ENCODE results near the gene LCE2B.

Gene LCE2B

DNA sequence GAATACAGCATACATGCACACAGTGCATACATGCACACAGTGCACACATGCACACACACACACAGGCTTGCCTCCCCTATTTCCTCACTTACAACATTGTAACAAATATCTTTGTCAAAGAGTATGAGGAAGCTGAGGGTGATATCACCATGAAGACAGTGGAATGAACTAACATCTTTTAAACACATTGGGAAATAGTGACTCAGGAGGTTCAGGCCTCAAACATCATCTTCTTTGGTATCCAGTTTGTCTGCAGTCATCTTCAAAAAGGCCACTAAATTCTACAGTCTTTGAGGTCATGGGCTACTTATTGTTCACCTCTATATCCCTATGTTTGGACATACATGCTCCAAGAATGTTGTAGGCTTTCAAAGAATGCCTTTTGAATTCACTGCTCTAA is 2.1 kb upstream of the LCE2B start:
- H3K36me3 ChIP-seq (ENCODE audit: low read depth) = no peaks in the 10 kb centered on the region

DNA sequence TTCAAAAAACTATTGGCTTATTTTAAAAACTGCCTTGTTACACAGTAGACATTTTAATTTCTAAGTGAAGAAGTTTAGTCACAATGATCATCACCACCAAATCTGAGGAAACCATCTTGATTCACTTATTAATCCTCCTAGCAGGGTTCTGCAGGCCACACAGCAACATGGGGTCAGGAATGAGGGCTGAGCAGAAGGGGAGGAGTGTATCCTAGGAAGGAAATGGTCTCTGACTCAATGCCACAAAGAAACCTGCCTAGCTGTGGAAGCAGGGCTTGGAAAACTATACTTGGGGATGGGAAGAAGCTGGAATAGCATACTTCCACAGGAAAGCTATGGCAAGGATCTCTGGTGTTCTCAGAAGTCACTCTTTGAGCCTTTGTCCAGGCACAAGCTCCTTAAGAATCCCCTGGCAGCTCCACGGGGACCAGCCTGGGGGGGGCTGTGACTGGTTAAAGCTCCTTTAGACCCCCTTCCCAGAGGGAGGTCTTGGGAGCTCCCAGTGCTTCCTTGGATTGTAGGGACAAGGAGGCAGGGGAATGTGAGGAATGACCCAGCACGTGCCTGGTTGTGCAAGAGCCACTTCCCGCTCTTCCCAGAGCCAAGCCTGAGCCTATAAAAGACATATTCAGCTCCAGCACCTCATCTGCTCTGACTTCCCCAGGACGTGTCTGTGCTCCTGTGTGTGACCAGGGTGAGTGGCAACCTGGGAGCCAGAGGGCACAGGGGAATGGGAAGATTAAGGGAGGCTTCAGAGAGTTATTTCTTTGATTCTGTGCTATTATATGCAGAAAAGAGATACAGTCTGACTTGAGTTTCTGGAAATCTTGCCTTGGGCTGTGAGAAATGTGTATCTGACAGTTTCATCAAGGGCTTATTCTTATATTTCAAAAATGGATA is 12.0 kb downstream of the LCE2B start, which contains the start of gene LCE2A:
LCE2A (plus strand) TSS at position 645 of the 900 bp plus-strand sequence. CDS start 557 bp downstream, outside the sequence.
- DNase-seq (ENCODE audit: low spot score) (no peak), ATAC-seq (ENCODE audit: low read depth) (no peak)
- no peaks in the 10 kb centered on the region for H3K36me3 ChIP-seq (ENCODE audit: low read depth)
- no peak within 1 kb of the TSS for H3K4me3 ChIP-seq (ENCODE audit: severe bottlenecking)
- no peaks in the 10 kb centered on the region for H3K9me3 ChIP-seq (ENCODE audit: severe bottlenecking)
- H3K4me1 ChIP-seq (ENCODE audit: insufficient read depth, poor library complexity, severe bottlenecking) = no peaks in the 10 kb centered on the region
- no peak within 1 kb of the TSS for H3K27ac ChIP-seq (ENCODE audit: poor library complexity, severe bottlenecking)
- no peaks in the 10 kb centered on the region for H3K27me3 ChIP-seq (ENCODE audit: insufficient read depth, poor library complexity, severe bottlenecking)
- TF ChIP-seq CTCF (IDR thresholded peaks at IDR 0.05; ENCODE audit: poor library complexity, severe bottlenecking) = no peak

More for the DNA sequence above, 2.1 kb upstream of the LCE2B start:
- H3K27ac ChIP-seq (ENCODE audit: poor library complexity, severe bottlenecking) = no peak overlapping the region
- no peak overlapping the region for H3K4me3 ChIP-seq (ENCODE audit: severe bottlenecking)
- no peak for TF ChIP-seq CTCF (IDR thresholded peaks at IDR 0.05; ENCODE audit: poor library complexity, severe bottlenecking)
- ATAC-seq (ENCODE audit: low read depth) (no peak), DNase-seq (ENCODE audit: low spot score) (no peak)
- no peaks in the 10 kb centered on the region for H3K9me3 ChIP-seq (ENCODE audit: severe bottlenecking)
- H3K4me1 ChIP-seq (ENCODE audit: insufficient read depth, poor library complexity, severe bottlenecking) = no peaks in the 10 kb centered on the region
- peaks cover 10% of the 10 kb centered on the region for H3K27me3 ChIP-seq (ENCODE audit: insufficient read depth, poor library complexity, severe bottlenecking)

DNA sequence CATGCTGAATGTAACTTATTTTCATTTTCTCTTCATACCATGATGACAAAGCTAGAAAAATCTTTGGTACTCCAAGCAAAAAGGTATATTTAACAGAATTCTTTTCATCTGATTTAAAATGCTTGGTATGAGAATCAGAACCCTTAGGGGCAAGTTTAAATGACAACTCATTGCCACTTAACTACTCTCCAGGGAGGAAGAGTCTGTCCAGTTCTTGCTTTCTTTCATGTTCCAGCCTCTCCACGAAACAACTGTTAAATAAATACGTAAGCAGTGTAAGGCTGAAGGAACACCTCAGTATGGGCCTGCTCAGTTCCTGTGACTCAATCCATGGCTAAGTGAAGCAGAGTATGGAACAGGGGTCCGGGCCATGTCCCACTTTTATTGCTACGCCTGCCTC is 13.8 kb downstream of the LCE2B start:
- no peak overlapping the region for H3K27ac ChIP-seq (ENCODE audit: poor library complexity, severe bottlenecking)
- no peak for ATAC-seq (ENCODE audit: low read depth)
- no peak for DNase-seq (ENCODE audit: low spot score)
- H3K27me3 ChIP-seq (ENCODE audit: insufficient read depth, poor library complexity, severe bottlenecking) = no peaks in the 10 kb centered on the region
- H3K4me1 ChIP-seq (ENCODE audit: insufficient read depth, poor library complexity, severe bottlenecking) = no peaks in the 10 kb centered on the region
- no peaks in the 10 kb centered on the region for H3K36me3 ChIP-seq (ENCODE audit: low read depth)
- TF ChIP-seq CTCF (IDR thresholded peaks at IDR 0.05; ENCODE audit: poor library complexity, severe bottlenecking) = no peak
- H3K9me3 ChIP-seq (ENCODE audit: severe bottlenecking) = no peaks in the 10 kb centered on the region
- no peak overlapping the region for H3K4me3 ChIP-seq (ENCODE audit: severe bottlenecking)

DNA sequence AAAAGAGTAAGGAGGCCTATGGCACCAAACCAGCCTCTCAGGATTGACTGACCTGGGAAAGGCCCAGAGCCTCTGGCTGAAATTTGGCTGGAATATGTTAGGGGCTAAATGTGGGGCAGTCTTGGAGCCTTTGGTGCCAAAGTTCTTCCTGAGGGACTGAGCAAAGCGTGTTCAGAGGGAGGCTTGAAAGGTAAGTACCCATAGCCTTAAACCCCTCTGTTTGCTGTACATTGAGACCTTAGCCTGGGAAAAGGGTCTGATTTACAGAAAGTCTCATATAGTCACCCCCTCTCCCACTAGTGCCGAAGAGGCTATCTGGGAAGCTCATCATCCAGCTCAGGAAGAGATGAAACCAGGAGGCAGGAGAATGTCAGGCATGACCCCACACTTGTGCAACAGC is 21.9 kb downstream of the LCE2B start, which contains the start of gene LCE4A:
LCE4A (plus strand) TSS at position 301 of the 400 bp plus-strand sequence. CDS start 916 bp downstream, outside the sequence.
- Histone ChIP-seq H3K9me3 (ENCODE audit: severe bottlenecking) (no peaks in the 10 kb centered on the region), H3K4me1 (ENCODE audit: insufficient read depth, poor library complexity, severe bottlenecking) (no peaks in the 10 kb centered on the region), H3K36me3 (ENCODE audit: low read depth) (no peaks in the 10 kb centered on the region), H3K27ac (ENCODE audit: poor library complexity, severe bottlenecking) (no peak within 1 kb of the TSS), H3K27me3 (ENCODE audit: insufficient read depth, poor library complexity, severe bottlenecking) (no peaks in the 10 kb centered on the region), H3K4me3 (ENCODE audit: severe bottlenecking) (no peak within 1 kb of the TSS)
- DNase-seq (ENCODE audit: low spot score) (no peak), ATAC-seq (ENCODE audit: low read depth) (no peak)
- no peak for TF ChIP-seq CTCF (IDR thresholded peaks at IDR 0.05; ENCODE audit: poor library complexity, severe bottlenecking)

DNA sequence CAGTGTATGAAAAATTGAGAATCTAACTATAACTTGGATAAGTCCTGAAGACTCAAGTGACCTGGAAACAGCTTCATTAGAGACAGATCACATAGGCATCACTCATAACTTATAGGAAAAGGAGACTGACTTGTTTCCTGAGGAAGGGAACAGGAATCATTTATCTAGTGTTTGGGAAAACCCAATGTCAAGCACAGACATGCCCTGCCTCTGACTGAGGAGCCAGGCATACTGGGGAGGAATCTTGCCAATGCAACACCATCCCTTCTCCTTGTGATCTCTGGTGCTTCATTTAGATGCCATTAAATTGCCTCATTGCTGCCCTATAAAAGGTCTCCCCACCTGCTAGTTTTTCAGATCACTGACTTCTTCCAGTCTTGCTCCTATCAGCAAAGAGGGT is 32.3 kb downstream of the LCE2B start:
- peak; percentile 99 for ATAC-seq (ENCODE audit: low read depth)
- Histone ChIP-seq H3K36me3 (ENCODE audit: low read depth) (no peaks in the 10 kb centered on the region), H3K4me1 (ENCODE audit: insufficient read depth, poor library complexity, severe bottlenecking) (peaks cover 12% of the 10 kb centered on the region), H3K27me3 (ENCODE audit: insufficient read depth, poor library complexity, severe bottlenecking) (no peaks in the 10 kb centered on the region), H3K27ac (ENCODE audit: poor library complexity, severe bottlenecking) (peak overlapping the region; percentile 48), H3K9me3 (ENCODE audit: severe bottlenecking) (no peaks in the 10 kb centered on the region), H3K4me3 (ENCODE audit: severe bottlenecking) (no peak overlapping the region)
- DNase-seq (ENCODE audit: low spot score) = peak; percentile 75
- TF ChIP-seq CTCF (IDR thresholded peaks at IDR 0.05; ENCODE audit: poor library complexity, severe bottlenecking) = no peak
